ENCODE measurements around the gene CACNA2D2.

DNA sequence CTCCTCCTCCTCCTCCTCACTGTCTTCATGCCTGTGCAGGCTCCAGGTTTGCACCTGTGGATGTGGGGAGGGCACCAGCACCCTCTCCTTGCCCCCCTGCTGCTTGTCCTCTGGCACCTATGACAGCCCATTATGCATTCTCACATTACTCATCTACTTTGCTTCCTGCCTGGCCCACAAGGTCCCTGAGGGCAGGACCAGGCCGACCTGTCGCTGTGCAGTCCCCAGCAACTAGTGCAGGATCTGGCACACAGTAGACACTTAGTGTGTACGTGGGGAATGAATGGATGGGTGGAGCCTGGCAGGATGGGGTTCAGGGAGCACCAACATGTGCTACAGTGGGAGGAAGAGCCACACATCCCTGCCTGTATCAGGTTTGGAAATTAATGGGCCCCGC lies 85.8 kb downstream of the CACNA2D2 start:
- TF ChIP-seq, protein P1, sequence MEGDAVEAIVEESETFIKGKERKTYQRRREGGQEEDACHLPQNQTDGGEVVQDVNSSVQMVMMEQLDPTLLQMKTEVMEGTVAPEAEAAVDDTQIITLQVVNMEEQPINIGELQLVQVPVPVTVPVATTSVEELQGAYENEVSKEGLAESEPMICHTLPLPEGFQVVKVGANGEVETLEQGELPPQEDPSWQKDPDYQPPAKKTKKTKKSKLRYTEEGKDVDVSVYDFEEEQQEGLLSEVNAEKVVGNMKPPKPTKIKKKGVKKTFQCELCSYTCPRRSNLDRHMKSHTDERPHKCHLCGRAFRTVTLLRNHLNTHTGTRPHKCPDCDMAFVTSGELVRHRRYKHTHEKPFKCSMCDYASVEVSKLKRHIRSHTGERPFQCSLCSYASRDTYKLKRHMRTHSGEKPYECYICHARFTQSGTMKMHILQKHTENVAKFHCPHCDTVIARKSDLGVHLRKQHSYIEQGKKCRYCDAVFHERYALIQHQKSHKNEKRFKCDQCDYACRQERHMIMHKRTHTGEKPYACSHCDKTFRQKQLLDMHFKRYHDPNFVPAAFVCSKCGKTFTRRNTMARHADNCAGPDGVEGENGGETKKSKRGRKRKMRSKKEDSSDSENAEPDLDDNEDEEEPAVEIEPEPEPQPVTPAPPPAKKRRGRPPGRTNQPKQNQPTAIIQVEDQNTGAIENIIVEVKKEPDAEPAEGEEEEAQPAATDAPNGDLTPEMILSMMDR (conservative IDR thresholded peaks at IDR 0.05): no peak
- no peak for TF ChIP-seq ZFX (IDR thresholded peaks at IDR 0.05)
